HG02798 (cell line): ENCODE measurements around the gene PRKCI.
"Not testable (repeated sequence)": the region's sequence is repeated elsewhere in the genome, so short reads cannot be mapped to it uniquely, and the experiment has no call there.

Source experiments
- ATAC-seq: cut with Tn5 transposase; IDR thresholded peaks from one replicate; pipeline ENCODE4 v1.9.1; 2021; ENCODE audit warnings: mild to moderate bottlenecking; ENCODE audit not compliant: unreplicated experiment, poor library complexity

Gene PRKCI

GRCh38 chr3:170222647-170223541 is 670 bp downstream of the PRKCI start:
- peak; percentile 41 for ATAC-seq

GRCh38 chr3:170225166-170225565 is 2.9 kb downstream of the PRKCI start:
- ATAC-seq = no peak

- ATAC-seq = no peak
Measured at GRCh38 chr3:170226426-170226960, 4.3 kb downstream of the PRKCI start.

GRCh38 chr3:170228093-170228766 is 6.0 kb downstream of the PRKCI start:
- ATAC-seq = no peak

GRCh38 chr3:170232266-170232665 is 10.0 kb downstream of the PRKCI start:
- no peak for ATAC-seq

GRCh38 chr3:170233530-170233929 is 11.3 kb downstream of the PRKCI start:
- ATAC-seq = no peak

GRCh38 chr3:170240142-170240541 is 17.9 kb downstream of the PRKCI start:
- ATAC-seq = no peak

GRCh38 chr3:170240671-170241070 is 18.4 kb downstream of the PRKCI start:
- ATAC-seq = no peak

GRCh38 chr3:170244576-170244975 is 22.4 kb downstream of the PRKCI start:
- ATAC-seq = no peak

- ATAC-seq = no peak
Measured at GRCh38 chr3:170247875-170248274, 25.7 kb downstream of the PRKCI start.

GRCh38 chr3:170256597-170256996 is 34.4 kb downstream of the PRKCI start:
- no peak for ATAC-seq

- peak; percentile 79 for ATAC-seq
Measured at GRCh38 chr3:170257145-170257544, 34.9 kb downstream of the PRKCI start.

GRCh38 chr3:170258105-170258487 is 35.9 kb downstream of the PRKCI start:
- ATAC-seq = peak; percentile 1

GRCh38 chr3:170259907-170260306 is 37.7 kb downstream of the PRKCI start:
- ATAC-seq = no peak

- ATAC-seq = no peak
Measured at GRCh38 chr3:170267793-170268192, 45.6 kb downstream of the PRKCI start.

GRCh38 chr3:170269673-170270254 is 47.5 kb downstream of the PRKCI start:
- not testable (repeated sequence) for ATAC-seq

GRCh38 chr3:170270282-170270881 is 48.2 kb downstream of the PRKCI start:
- ATAC-seq = no peak

- ATAC-seq = no peak
Measured at GRCh38 chr3:170274641-170275040, 52.4 kb downstream of the PRKCI start.

- no peak for ATAC-seq
Measured at GRCh38 chr3:170275832-170276231, 53.6 kb downstream of the PRKCI start.

- not testable (repeated sequence) for ATAC-seq
Measured at GRCh38 chr3:170277311-170277710, 55.1 kb downstream of the PRKCI start.
